ENCODE data around the gene CHURC1. TPM values are rescaled to one million over a fixed set of nuclear protein-coding genes. Genes with fewer than 3 reads are reported as not detected.

Gene CHURC1
- total and polyA plus RNA-seq, 2 of the 13 experiments (the other 11 are each of a cell fraction or from before 2014, with no cell fraction given): 41.1 to 74.4 TPM

- H3K4me2 ChIP-seq (ENCODE audit: low read depth, low read length): no peak overlapping the region
- H3K36me3 ChIP-seq (replicated peaks in 1 of 2; ENCODE audit: control insufficient read depth in 1 of 2, insufficient read depth in 2 of 2, low read length in 2 of 2): peaks cover 0 to 5% of the 10 kb centered on the region in 2 experiments; a peak in 2 of 5 replicates
- DNase-seq (ENCODE audit: low spot score) (no peak), ATAC-seq (no peak; the same call in 2 of the 3 replicates), FAIRE-seq (no peak)
- H3K27ac ChIP-seq (ENCODE audit: extremely low read length, insufficient read depth, low read length): no peak overlapping the region
- no peak overlapping the region for H3K9ac ChIP-seq (ENCODE audit: insufficient read depth, low read depth, low read length)
- peaks cover 34% of the 10 kb centered on the region for H3K4me1 ChIP-seq (ENCODE audit: insufficient read depth, low read length)
- no peaks in the 10 kb centered on the region for H4K20me1 ChIP-seq (ENCODE audit: insufficient read depth, low read length)
- ChIA-PET POLR2A (interaction anchor here (1.4 kb wide), 1 partner anchor 10 kb away, joined by 6 read pairs; the partner anchor contains the start of gene GPX2), CTCF (ENCODE audit: low intra/inter-chr PET ratio, low total read pairs) (no interaction called here)
- no TSS peak for BruUV-seq (replicated peaks)
- in situ Hi-C loops (cut with HindIII; ENCODE audit: extremely low pct_ligation_motif_present, low pct_unique_long_range_greater_than_20kb): no loop called here
- TF ChIP-seq ZMYM2 (CRISPR knock-in tag; IDR thresholded peaks at IDR 0.05): no peak
- TF ChIP-seq CHD2 (IDR thresholded peaks at IDR 0.05; ENCODE audit: low read depth, low read length): no peak
- TF ChIP-seq NKX3-1 (CRISPR knock-in tag; IDR thresholded peaks at IDR 0.05): no peak
- no peak for TF ChIP-seq SMC3 (IDR thresholded peaks at IDR 0.05; ENCODE audit: low read length)
- peak; percentile 8; the same call in 1 of the 2 replicates for TF ChIP-seq CTCF (CRISPR knock-in tag; IDR thresholded peaks at IDR 0.05)
- 0 out of 2 replicates have a peak, but pooled peaks have one; percentile 15 for TF ChIP-seq BCL6 (CRISPR knock-in tag; IDR thresholded peaks at IDR 0.05)
- TF ChIP-seq RNF2 (conservative IDR thresholded peaks at IDR 0.05; ENCODE audit: low read depth): no peak
- TF ChIP-seq, protein P1, sequence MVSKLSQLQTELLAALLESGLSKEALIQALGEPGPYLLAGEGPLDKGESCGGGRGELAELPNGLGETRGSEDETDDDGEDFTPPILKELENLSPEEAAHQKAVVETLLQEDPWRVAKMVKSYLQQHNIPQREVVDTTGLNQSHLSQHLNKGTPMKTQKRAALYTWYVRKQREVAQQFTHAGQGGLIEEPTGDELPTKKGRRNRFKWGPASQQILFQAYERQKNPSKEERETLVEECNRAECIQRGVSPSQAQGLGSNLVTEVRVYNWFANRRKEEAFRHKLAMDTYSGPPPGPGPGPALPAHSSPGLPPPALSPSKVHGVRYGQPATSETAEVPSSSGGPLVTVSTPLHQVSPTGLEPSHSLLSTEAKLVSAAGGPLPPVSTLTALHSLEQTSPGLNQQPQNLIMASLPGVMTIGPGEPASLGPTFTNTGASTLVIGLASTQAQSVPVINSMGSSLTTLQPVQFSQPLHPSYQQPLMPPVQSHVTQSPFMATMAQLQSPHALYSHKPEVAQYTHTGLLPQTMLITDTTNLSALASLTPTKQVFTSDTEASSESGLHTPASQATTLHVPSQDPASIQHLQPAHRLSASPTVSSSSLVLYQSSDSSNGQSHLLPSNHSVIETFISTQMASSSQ (IDR thresholded peaks at IDR 0.05; ENCODE audit: low read depth): no peak
- TF ChIP-seq, protein P1 (CRISPR knock-in tag; IDR thresholded peaks at IDR 0.05; ENCODE audit: borderline replicate concordance): no peak
- no peak for TF ChIP-seq ZNF224 (CRISPR knock-in tag; IDR thresholded peaks at IDR 0.05)
- no peak for TF ChIP-seq NCOR1 (IDR thresholded peaks at IDR 0.05; ENCODE audit: borderline replicate concordance, low read length)
- no peak overlapping the region for H3K4me3 ChIP-seq (replicated peaks in 1 of 3; ENCODE audit: insufficient read depth in 1 of 3, low read depth in 2 of 3, low read length in 3 of 3)
- no peak overlapping the region for H2AFZ ChIP-seq (ENCODE audit: low read length)
- WGBS (ENCODE audit: low lambda C conversion rate): 87% methylated on average over 7 of the region's 7 CpGs
- H3K79me2 ChIP-seq (ENCODE audit: insufficient read depth, low read length): no peaks in the 10 kb centered on the region
- H3K27me3 ChIP-seq (ENCODE audit: control insufficient read depth in 1 of 2, insufficient read depth in 2 of 2, low read length in 2 of 2): no peaks in the 10 kb centered on the region
- no peaks in the 10 kb centered on the region for H3K9me3 ChIP-seq (ENCODE audit: low read length)
- intact Hi-C loops (cut with micrococcal nuclease; ENCODE audit: unreplicated experiment): no loop called here
Observed at GRCh38 chr14:64952598-64953309, 38.5 kb downstream of the CHURC1 start.
